ENCODE results near the gene TXNDC11.
A peak's percentile ranks its signal among the peaks of the same experiment; 100 is the strongest.

Gene TXNDC11

GRCh38 chr16:11742093-11742535 is 543 bp downstream of the TXNDC11 start:
- peak overlapping the region; percentile 79 for H3K27ac ChIP-seq (replicated peaks)
- peak; percentile 33 to 37 for DNase-seq (ENCODE audit: low read depth in 1 of 2, low spot score in 1 of 2)
- H3K4me3 ChIP-seq (replicated peaks; ENCODE audit: insufficient read depth, low read length): peak overlapping the region; percentile 89
- TF ChIP-seq, protein P1, sequence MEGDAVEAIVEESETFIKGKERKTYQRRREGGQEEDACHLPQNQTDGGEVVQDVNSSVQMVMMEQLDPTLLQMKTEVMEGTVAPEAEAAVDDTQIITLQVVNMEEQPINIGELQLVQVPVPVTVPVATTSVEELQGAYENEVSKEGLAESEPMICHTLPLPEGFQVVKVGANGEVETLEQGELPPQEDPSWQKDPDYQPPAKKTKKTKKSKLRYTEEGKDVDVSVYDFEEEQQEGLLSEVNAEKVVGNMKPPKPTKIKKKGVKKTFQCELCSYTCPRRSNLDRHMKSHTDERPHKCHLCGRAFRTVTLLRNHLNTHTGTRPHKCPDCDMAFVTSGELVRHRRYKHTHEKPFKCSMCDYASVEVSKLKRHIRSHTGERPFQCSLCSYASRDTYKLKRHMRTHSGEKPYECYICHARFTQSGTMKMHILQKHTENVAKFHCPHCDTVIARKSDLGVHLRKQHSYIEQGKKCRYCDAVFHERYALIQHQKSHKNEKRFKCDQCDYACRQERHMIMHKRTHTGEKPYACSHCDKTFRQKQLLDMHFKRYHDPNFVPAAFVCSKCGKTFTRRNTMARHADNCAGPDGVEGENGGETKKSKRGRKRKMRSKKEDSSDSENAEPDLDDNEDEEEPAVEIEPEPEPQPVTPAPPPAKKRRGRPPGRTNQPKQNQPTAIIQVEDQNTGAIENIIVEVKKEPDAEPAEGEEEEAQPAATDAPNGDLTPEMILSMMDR (IDR thresholded peaks at IDR 0.05; ENCODE audit: insufficient read depth, low read length): no peak
- TF ChIP-seq POLR2AphosphoS5 (IDR thresholded peaks at IDR 0.05; ENCODE audit: low read depth) (no peak), GABPA (IDR thresholded peaks at IDR 0.05; ENCODE audit: low read depth) (0 out of 2 replicates have a peak, but pooled peaks have one; percentile 19)
- no peaks in the 10 kb centered on the region for H3K27me3 ChIP-seq (ENCODE audit: insufficient read depth, poor library complexity, severe bottlenecking)

GRCh38 chr16:11740567-11740966 is 2.1 kb downstream of the TXNDC11 start:
- DNase-seq (ENCODE audit: low read depth in 1 of 2, low spot score in 1 of 2): no peak
- Histone ChIP-seq H3K4me3 (replicated peaks; ENCODE audit: insufficient read depth, low read length) (no peak overlapping the region), H3K27me3 (ENCODE audit: insufficient read depth, poor library complexity, severe bottlenecking) (no peaks in the 10 kb centered on the region), H3K27ac (replicated peaks) (no peak overlapping the region)
- no peak for TF ChIP-seq SPI1 (IDR thresholded peaks at IDR 0.05; ENCODE audit: borderline replicate concordance, low read depth)

GRCh38 chr16:11738742-11739544 is 3.7 kb downstream of the TXNDC11 start:
- Histone ChIP-seq H3K27ac (replicated peaks) (no peak overlapping the region), H3K4me3 (replicated peaks; ENCODE audit: insufficient read depth, low read length) (no peak overlapping the region), H3K27me3 (ENCODE audit: insufficient read depth, poor library complexity, severe bottlenecking) (no peaks in the 10 kb centered on the region)
- DNase-seq (ENCODE audit: low read depth in 1 of 2, low spot score in 1 of 2): no peak
- TF ChIP-seq GABPA (IDR thresholded peaks at IDR 0.05; ENCODE audit: low read depth) (no peak), REST (IDR thresholded peaks at IDR 0.05; ENCODE audit: insufficient replicate concordance, low read depth) (no peak), SPI1 (IDR thresholded peaks at IDR 0.05; ENCODE audit: borderline replicate concordance, low read depth) (no peak), POLR2AphosphoS5 (IDR thresholded peaks at IDR 0.05; ENCODE audit: low read depth) (no peak)
- TF ChIP-seq, protein P1 (IDR thresholded peaks at IDR 0.05; ENCODE audit: insufficient read depth, low read length): no peak

DNA sequence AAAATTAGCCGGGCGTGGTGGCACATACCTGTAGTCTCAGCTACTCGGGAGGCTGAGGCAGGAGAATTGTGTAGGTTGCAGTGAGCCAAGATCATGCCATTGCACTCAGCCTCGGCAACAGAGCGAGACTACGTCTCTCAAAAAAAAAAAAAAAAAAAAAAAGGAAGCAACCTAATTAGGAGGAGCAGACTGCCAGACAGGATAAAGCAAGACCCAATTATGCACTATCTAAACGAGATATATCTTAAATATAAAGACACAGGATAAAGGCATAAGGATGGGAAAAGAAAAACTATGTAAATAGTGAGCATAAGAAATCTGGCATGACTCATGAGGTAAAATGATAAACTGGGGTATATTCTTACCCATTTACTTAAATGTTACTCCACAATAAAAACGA is 4.9 kb downstream of the TXNDC11 start:
- Histone ChIP-seq H3K27me3 (ENCODE audit: insufficient read depth, poor library complexity, severe bottlenecking) (no peaks in the 10 kb centered on the region), H3K4me3 (replicated peaks; ENCODE audit: insufficient read depth, low read length) (no peak overlapping the region), H3K27ac (replicated peaks) (no peak overlapping the region)
- TF ChIP-seq GABPA (IDR thresholded peaks at IDR 0.05; ENCODE audit: low read depth): no peak
- TF ChIP-seq, protein P1 (IDR thresholded peaks at IDR 0.05; ENCODE audit: insufficient read depth, low read length): no peak
- DNase-seq (ENCODE audit: low read depth in 1 of 2, low spot score in 1 of 2): no peak

DNA sequence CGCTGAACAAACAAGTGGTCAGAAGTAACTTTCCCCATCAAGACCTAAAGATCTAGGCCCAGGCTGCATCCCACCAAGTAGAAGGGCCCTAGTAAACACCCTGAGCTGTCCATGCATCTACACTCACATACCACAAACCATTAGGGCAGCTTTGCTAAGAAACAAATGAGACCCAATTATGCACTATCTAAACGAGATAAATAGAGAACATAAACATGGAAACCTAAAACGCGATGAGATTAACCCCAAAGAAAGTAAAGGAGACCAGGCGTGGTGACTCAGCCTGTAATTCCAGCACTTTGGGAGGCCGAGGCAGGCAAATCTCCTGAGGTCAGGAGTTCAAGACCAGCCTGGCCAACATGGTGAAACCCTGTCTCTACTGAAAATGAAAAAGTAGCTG is 5.8 kb downstream of the TXNDC11 start:
- DNase-seq (ENCODE audit: low read depth in 1 of 2, low spot score in 1 of 2): no peak
- Histone ChIP-seq H3K4me3 (replicated peaks; ENCODE audit: insufficient read depth, low read length) (no peak overlapping the region), H3K27me3 (ENCODE audit: insufficient read depth, poor library complexity, severe bottlenecking) (no peaks in the 10 kb centered on the region), H3K27ac (replicated peaks) (no peak overlapping the region)
- TF ChIP-seq GABPA (IDR thresholded peaks at IDR 0.05; ENCODE audit: low read depth) (no peak), SPI1 (IDR thresholded peaks at IDR 0.05; ENCODE audit: borderline replicate concordance, low read depth) (no peak), REST (IDR thresholded peaks at IDR 0.05; ENCODE audit: insufficient replicate concordance, low read depth) (no peak), POLR2AphosphoS5 (IDR thresholded peaks at IDR 0.05; ENCODE audit: low read depth) (no peak)
- TF ChIP-seq, protein P1 (IDR thresholded peaks at IDR 0.05; ENCODE audit: insufficient read depth, low read length): no peak

Measured in HL-60 (cell line).